Measurements from ENCODE around the gene KNDC1.

The KNDC1 gene

DNA sequence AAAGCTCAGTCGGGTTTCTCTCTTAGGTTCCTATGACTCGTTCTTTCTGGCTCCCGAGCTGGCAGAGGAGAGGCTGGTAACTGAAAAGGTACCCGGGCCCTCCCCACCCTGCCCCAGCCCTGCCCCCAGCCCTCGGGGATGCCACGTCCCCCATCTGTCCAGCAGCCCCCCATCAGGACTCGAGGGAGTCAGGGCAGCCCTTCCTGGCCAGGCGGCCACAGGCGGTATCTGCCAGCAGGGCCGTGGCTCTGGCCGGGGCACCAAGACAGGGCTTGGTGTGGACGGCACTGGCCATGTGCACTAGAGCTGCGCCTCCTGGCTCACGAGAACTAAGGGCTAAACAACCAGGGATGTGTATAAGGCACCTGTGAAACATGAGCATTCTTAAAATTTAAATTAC, 29.7 kb downstream of the KNDC1 start:
- H3K27me3 ChIP-seq (ENCODE audit: insufficient read depth, low read length) = no peaks in the 10 kb centered on the region
- WGBS (ENCODE audit: extremely low coverage, insufficient coverage, insufficient read length) = no CpG with 5 or more reads among the region's 14 CpGs
- H3K79me1 ChIP-seq (ENCODE audit: low read length) = no peaks in the 10 kb centered on the region
- H3K4me2 ChIP-seq (ENCODE audit: low read length) = no peak overlapping the region
- no peak overlapping the region for H2AFZ ChIP-seq (ENCODE audit: insufficient read depth, low read length, poor library complexity)
- H2AK5ac ChIP-seq (ENCODE audit: low read length) = no peak overlapping the region
- H3K4me1 ChIP-seq (ENCODE audit: control insufficient read depth in 1 of 2, insufficient read depth in 2 of 2, low read length in 2 of 2) = no peaks in the 10 kb centered on the region
- DNase-seq = no peak
- no peak overlapping the region for H3K27ac ChIP-seq (ENCODE audit: low read depth, low read length)
- H2BK5ac ChIP-seq (ENCODE audit: low read depth, low read length, poor library complexity) = no peak overlapping the region
- H3K79me2 ChIP-seq (ENCODE audit: control insufficient read depth, insufficient read depth, low read length, poor library complexity) = no peaks in the 10 kb centered on the region
- H4K12ac ChIP-seq (ENCODE audit: low read depth, low read length) = no peak overlapping the region
- H3K9me3 ChIP-seq (ENCODE audit: insufficient read depth, low read depth, low read length) = peaks cover 3% of the 10 kb centered on the region
- H3K9ac ChIP-seq (ENCODE audit: low read length) = no peak overlapping the region
- no peak overlapping the region for H4K8ac ChIP-seq (ENCODE audit: low read depth, low read length)
- H3K4me3 ChIP-seq (ENCODE audit: low read depth, low read length) = no peak overlapping the region
- no peak overlapping the region for H2BK120ac ChIP-seq (ENCODE audit: insufficient read depth, low read length, poor library complexity)
- H3K14ac ChIP-seq (ENCODE audit: low read length) = no peak overlapping the region
- H3K23ac ChIP-seq (ENCODE audit: low read length) = no peak overlapping the region
- H3K36me3 ChIP-seq (ENCODE audit: control insufficient read depth in 1 of 2, insufficient read depth in 2 of 2, low read length in 2 of 2) = no peaks in the 10 kb centered on the region
- no peak overlapping the region for H3K4ac ChIP-seq (ENCODE audit: low read depth, low read length)
- H4K91ac ChIP-seq (ENCODE audit: low read depth, low read length) = no peak overlapping the region
- no peak overlapping the region for H3K18ac ChIP-seq (ENCODE audit: low read length)
- H2BK12ac ChIP-seq (ENCODE audit: low read length) = no peak overlapping the region

DNA sequence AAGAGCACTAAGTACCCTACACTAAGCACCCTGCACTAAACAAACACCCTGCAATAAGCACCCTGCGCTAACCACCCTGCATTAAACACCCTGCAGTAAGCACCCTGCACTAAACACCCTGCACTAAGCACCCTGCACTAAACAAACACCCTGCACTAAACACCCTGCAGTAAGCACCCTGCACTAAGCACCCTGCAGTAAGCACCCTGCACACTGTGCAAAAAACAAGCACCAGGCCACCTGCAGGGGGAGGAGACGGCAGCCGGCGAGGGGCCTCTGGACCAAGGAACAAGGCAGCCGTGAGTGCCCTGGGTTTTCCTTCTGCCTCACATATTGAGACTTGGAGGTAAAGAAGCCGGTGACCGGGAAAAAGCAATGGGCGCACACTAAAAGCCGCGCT, 30.2 kb downstream of the KNDC1 start:
- no CpG with 5 or more reads among the region's 10 CpGs for WGBS (ENCODE audit: extremely low coverage, insufficient coverage, insufficient read length)
- no peaks in the 10 kb centered on the region for H3K36me3 ChIP-seq (ENCODE audit: control insufficient read depth in 1 of 2, insufficient read depth in 2 of 2, low read length in 2 of 2)
- H2AFZ ChIP-seq (ENCODE audit: insufficient read depth, low read length, poor library complexity) = no peak overlapping the region
- H3K23ac ChIP-seq (ENCODE audit: low read length) = no peak overlapping the region
- H3K79me1 ChIP-seq (ENCODE audit: low read length) = no peaks in the 10 kb centered on the region
- no peak overlapping the region for H3K4me2 ChIP-seq (ENCODE audit: low read length)
- H2BK12ac ChIP-seq (ENCODE audit: low read length) = no peak overlapping the region
- H2BK5ac ChIP-seq (ENCODE audit: low read depth, low read length, poor library complexity) = no peak overlapping the region
- H3K79me2 ChIP-seq (ENCODE audit: control insufficient read depth, insufficient read depth, low read length, poor library complexity) = no peaks in the 10 kb centered on the region
- H3K18ac ChIP-seq (ENCODE audit: low read length) = no peak overlapping the region
- no peak overlapping the region for H4K8ac ChIP-seq (ENCODE audit: low read depth, low read length)
- no peak overlapping the region for H2AK5ac ChIP-seq (ENCODE audit: low read length)
- H3K4me1 ChIP-seq (ENCODE audit: control insufficient read depth in 1 of 2, insufficient read depth in 2 of 2, low read length in 2 of 2) = no peaks in the 10 kb centered on the region
- peaks cover 3% of the 10 kb centered on the region for H3K9me3 ChIP-seq (ENCODE audit: insufficient read depth, low read depth, low read length)
- H3K27me3 ChIP-seq (ENCODE audit: insufficient read depth, low read length) = no peaks in the 10 kb centered on the region
- no peak overlapping the region for H3K27ac ChIP-seq (ENCODE audit: low read depth, low read length)
- no peak overlapping the region for H3K9ac ChIP-seq (ENCODE audit: low read length)
- H2BK120ac ChIP-seq (ENCODE audit: insufficient read depth, low read length, poor library complexity) = no peak overlapping the region
- H3K14ac ChIP-seq (ENCODE audit: low read length) = no peak overlapping the region
- no peak overlapping the region for H4K12ac ChIP-seq (ENCODE audit: low read depth, low read length)
- H4K91ac ChIP-seq (ENCODE audit: low read depth, low read length) = no peak overlapping the region
- no peak overlapping the region for H3K4me3 ChIP-seq (ENCODE audit: low read depth, low read length)
- no peak overlapping the region for H3K4ac ChIP-seq (ENCODE audit: low read depth, low read length)
- no peak for DNase-seq

- H3K9ac ChIP-seq (ENCODE audit: low read length) = no peak overlapping the region
- no peaks in the 10 kb centered on the region for H3K27me3 ChIP-seq (ENCODE audit: insufficient read depth, low read length)
- H3K4me3 ChIP-seq (ENCODE audit: low read depth, low read length) = no peak overlapping the region
- no peaks in the 10 kb centered on the region for H3K4me1 ChIP-seq (ENCODE audit: control insufficient read depth in 1 of 2, insufficient read depth in 2 of 2, low read length in 2 of 2)
- no peak overlapping the region for H4K12ac ChIP-seq (ENCODE audit: low read depth, low read length)
- H3K36me3 ChIP-seq (ENCODE audit: control insufficient read depth in 1 of 2, insufficient read depth in 2 of 2, low read length in 2 of 2) = no peaks in the 10 kb centered on the region
- H2BK12ac ChIP-seq (ENCODE audit: low read length) = no peak overlapping the region
- H3K4me2 ChIP-seq (ENCODE audit: low read length) = no peak overlapping the region
- H3K9me3 ChIP-seq (ENCODE audit: insufficient read depth, low read depth, low read length) = peaks cover 6% of the 10 kb centered on the region
- H2BK120ac ChIP-seq (ENCODE audit: insufficient read depth, low read length, poor library complexity) = no peak overlapping the region
- H4K8ac ChIP-seq (ENCODE audit: low read depth, low read length) = no peak overlapping the region
- no peak overlapping the region for H3K23ac ChIP-seq (ENCODE audit: low read length)
- H2AFZ ChIP-seq (ENCODE audit: insufficient read depth, low read length, poor library complexity) = no peak overlapping the region
- H3K79me2 ChIP-seq (ENCODE audit: control insufficient read depth, insufficient read depth, low read length, poor library complexity) = no peaks in the 10 kb centered on the region
- no peak overlapping the region for H3K18ac ChIP-seq (ENCODE audit: low read length)
- H3K27ac ChIP-seq (ENCODE audit: low read depth, low read length) = no peak overlapping the region
- H3K14ac ChIP-seq (ENCODE audit: low read length) = no peak overlapping the region
- no peaks in the 10 kb centered on the region for H3K79me1 ChIP-seq (ENCODE audit: low read length)
- no peak for DNase-seq
- no peak overlapping the region for H2AK5ac ChIP-seq (ENCODE audit: low read length)
- no peak overlapping the region for H2BK5ac ChIP-seq (ENCODE audit: low read depth, low read length, poor library complexity)
- no peak overlapping the region for H4K91ac ChIP-seq (ENCODE audit: low read depth, low read length)
- WGBS (ENCODE audit: extremely low coverage, insufficient coverage, insufficient read length) = no CpG with 5 or more reads among the region's 4 CpGs
- no peak overlapping the region for H3K4ac ChIP-seq (ENCODE audit: low read depth, low read length)
Observed at GRCh38 chr10:133191651-133192050, 31.6 kb downstream of the KNDC1 start.

GRCh38 chr10:133194151-133194550, 34.1 kb downstream of the KNDC1 start:
- Histone ChIP-seq H2BK5ac (ENCODE audit: low read depth, low read length, poor library complexity) (no peak overlapping the region), H2AK5ac (ENCODE audit: low read length) (no peak overlapping the region), H3K4me2 (ENCODE audit: low read length) (no peak overlapping the region), H2BK120ac (ENCODE audit: insufficient read depth, low read length, poor library complexity) (no peak overlapping the region), H3K36me3 (ENCODE audit: control insufficient read depth in 1 of 2, insufficient read depth in 2 of 2, low read length in 2 of 2) (no peaks in the 10 kb centered on the region), H2AFZ (ENCODE audit: insufficient read depth, low read length, poor library complexity) (no peak overlapping the region), H3K9ac (ENCODE audit: low read length) (no peak overlapping the region), H4K91ac (ENCODE audit: low read depth, low read length) (no peak overlapping the region), H2BK12ac (ENCODE audit: low read length) (no peak overlapping the region), H3K23ac (ENCODE audit: low read length) (no peak overlapping the region), H3K79me1 (ENCODE audit: low read length) (no peaks in the 10 kb centered on the region), H4K12ac (ENCODE audit: low read depth, low read length) (no peak overlapping the region), H3K9me3 (ENCODE audit: insufficient read depth, low read depth, low read length) (peaks cover 8% of the 10 kb centered on the region), H4K8ac (ENCODE audit: low read depth, low read length) (no peak overlapping the region), H3K18ac (ENCODE audit: low read length) (no peak overlapping the region), H3K27ac (ENCODE audit: low read depth, low read length) (no peak overlapping the region), H3K79me2 (ENCODE audit: control insufficient read depth, insufficient read depth, low read length, poor library complexity) (no peaks in the 10 kb centered on the region), H3K4me3 (ENCODE audit: low read depth, low read length) (no peak overlapping the region), H3K14ac (ENCODE audit: low read length) (no peak overlapping the region), H3K4ac (ENCODE audit: low read depth, low read length) (no peak overlapping the region), H3K4me1 (ENCODE audit: control insufficient read depth in 1 of 2, insufficient read depth in 2 of 2, low read length in 2 of 2) (no peaks in the 10 kb centered on the region), H3K27me3 (ENCODE audit: insufficient read depth, low read length) (no peaks in the 10 kb centered on the region)
- DNase-seq = no peak
- WGBS (ENCODE audit: extremely low coverage, insufficient coverage, insufficient read length) = no CpG with 5 or more reads among the region's 4 CpGs

Data from trophoblast cell (in vitro differentiated cells and primary cell).